ENCODE results near the gene ADGRD1. TPM values are rescaled to one million over a fixed set of nuclear protein-coding genes. Genes with fewer than 3 reads are reported as not detected.

ADGRD1 gene
- polyA plus RNA-seq, 3 donors = 4.7 to 17.9 (median 4.9) TPM

DNA sequence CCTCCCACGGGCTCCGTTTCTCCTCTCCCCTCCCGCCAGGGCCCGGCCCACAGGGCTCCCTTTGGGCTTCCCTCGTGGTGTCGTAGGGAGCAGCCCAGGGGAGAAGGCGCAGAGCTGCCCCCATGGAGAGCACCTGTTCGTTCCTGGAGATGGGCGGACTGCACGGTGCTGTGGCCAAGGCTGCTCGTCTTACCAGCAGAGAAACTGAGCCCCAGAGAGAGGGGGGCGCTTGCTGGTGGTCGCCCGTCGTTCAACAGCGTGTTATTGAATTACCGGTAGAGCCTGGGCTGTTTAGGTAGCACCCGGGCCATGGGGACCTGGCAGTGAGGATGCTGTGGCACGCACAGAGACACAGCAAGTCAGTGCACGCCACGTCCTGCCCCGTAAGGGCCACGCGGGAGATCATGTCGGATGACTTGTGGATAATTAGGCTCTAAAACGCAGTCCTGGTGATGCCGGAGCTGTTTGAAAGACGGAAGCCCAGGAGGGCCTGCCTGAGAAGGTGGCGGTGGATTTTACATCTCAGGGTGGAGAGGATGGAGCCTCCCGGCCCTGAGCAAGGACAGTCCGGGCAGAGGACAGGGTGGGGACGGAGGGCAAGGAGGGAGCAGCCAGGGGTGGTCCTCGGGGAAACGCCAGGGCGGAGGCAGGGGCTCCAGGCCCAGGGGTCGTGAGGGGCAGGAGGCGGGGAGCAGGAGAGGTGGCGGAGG, 134.4 kb downstream of the ADGRD1 start:
- H4K20me1 ChIP-seq (ENCODE audit: insufficient read depth, low read length) = peaks cover 8% of the 10 kb centered on the region
- Mint-ChIP-seq H3K27me3 (ENCODE audit: low read depth in 3 of 3) (peaks cover 1 to 11% (median 6%) of the 10 kb centered on the region in 3 donors), H3K27ac (no peak overlapping the region), H3K4me1 (peaks cover 13% of the 10 kb centered on the region), H3K4me3 (no peak overlapping the region), H3K9me3 (peaks cover 0 to 2% (median 0%) of the 10 kb centered on the region in 7 donors), H3K36me3 (peaks cover 22 to 23% of the 10 kb centered on the region in 2 donors)
- no peak overlapping the region for H3K9ac ChIP-seq (ENCODE audit: insufficient read depth, low read length, poor library complexity, severe bottlenecking)
- intact Hi-C loops (cut with micrococcal nuclease) = no loop called here
- WGBS (ENCODE audit: insufficient coverage) = 94% methylated on average over 35 of the region's 38 CpGs
- H3K4me2 ChIP-seq (replicated peaks; ENCODE audit: extremely low read depth, low read length, poor library complexity, severe bottlenecking) = no peak overlapping the region
- H3K36me3 ChIP-seq (replicated peaks in 1 of 2; ENCODE audit: control insufficient read depth in 1 of 2, insufficient read depth in 2 of 2, low read length in 2 of 2) = peaks cover 0 to 14% of the 10 kb centered on the region in 2 donors
- H3K27me3 ChIP-seq (ENCODE audit: control insufficient read depth in 2 of 2, insufficient read depth in 2 of 2, low read length in 2 of 2) = no peaks in the 10 kb centered on the region
- H3K27ac ChIP-seq (ENCODE audit: low read depth in 1 of 2, low read length in 2 of 2) = no peak overlapping the region
- H2AFZ ChIP-seq (ENCODE audit: insufficient read depth, low read depth, low read length, poor library complexity, severe bottlenecking) = no peak overlapping the region
- H3K4me3 ChIP-seq (replicated peaks in 1 of 3; ENCODE audit: low read depth in 2 of 3, low read length in 3 of 3) = no peak overlapping the region
- no peaks in the 10 kb centered on the region for H3K9me3 ChIP-seq (replicated peaks in 1 of 2; ENCODE audit: control insufficient read depth in 1 of 2, insufficient read depth in 1 of 2, low read length in 2 of 2)
- no peak for DNase-seq
- TF ChIP-seq, protein P1, sequence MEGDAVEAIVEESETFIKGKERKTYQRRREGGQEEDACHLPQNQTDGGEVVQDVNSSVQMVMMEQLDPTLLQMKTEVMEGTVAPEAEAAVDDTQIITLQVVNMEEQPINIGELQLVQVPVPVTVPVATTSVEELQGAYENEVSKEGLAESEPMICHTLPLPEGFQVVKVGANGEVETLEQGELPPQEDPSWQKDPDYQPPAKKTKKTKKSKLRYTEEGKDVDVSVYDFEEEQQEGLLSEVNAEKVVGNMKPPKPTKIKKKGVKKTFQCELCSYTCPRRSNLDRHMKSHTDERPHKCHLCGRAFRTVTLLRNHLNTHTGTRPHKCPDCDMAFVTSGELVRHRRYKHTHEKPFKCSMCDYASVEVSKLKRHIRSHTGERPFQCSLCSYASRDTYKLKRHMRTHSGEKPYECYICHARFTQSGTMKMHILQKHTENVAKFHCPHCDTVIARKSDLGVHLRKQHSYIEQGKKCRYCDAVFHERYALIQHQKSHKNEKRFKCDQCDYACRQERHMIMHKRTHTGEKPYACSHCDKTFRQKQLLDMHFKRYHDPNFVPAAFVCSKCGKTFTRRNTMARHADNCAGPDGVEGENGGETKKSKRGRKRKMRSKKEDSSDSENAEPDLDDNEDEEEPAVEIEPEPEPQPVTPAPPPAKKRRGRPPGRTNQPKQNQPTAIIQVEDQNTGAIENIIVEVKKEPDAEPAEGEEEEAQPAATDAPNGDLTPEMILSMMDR (IDR thresholded peaks at IDR 0.05) = no peak
- no peaks in the 10 kb centered on the region for H3K79me2 ChIP-seq (ENCODE audit: insufficient read depth, low read length)
- peaks cover 12 to 27% of the 10 kb centered on the region in 2 donors for H3K4me1 ChIP-seq (ENCODE audit: control insufficient read depth in 1 of 2, insufficient read depth in 2 of 2, low read length in 2 of 2)

DNA sequence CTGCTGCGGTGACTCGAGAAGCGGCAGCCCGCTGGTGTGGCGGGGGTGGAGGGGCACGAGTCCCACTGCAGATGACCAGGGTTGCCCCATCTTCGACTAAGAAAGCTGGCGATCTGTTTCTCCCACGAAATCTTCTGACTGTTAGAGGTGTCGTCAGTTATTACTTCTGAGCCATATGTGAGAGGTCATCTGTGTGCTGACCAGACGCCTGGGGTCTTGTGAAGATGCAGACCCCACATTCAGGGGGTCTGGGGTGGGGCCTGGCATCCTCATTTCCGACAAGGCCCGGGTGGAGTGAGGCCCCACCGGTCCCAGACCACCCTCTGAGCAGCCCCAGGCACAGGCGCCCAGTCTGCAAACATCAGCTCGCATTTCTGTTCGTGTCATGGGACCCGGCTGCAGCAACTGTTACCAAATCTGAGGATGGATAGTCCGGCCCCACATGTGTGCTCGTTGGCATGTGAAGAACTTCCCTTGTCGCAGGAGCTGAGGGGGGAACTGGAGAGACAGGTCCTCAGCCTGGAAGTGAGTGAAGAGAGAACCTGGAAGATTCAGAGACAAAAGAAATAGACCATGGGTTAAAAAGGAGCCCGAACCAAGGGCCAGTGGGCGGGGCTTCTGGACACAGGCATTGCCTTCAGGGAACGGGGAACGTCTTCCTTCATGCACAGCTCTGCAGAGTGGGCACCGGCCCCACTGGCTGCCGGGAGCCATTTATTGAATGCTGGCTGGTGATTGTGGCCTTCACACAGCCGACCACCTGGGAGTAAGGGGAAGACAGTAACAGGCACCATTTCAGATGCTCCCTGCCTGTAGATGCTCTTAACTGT, 135.2 kb downstream of the ADGRD1 start:
- H3K27ac Mint-ChIP-seq = peak overlapping the region in 1 of 7 donors; percentile 24
- 92% methylated on average over 27 of the region's 28 CpGs for WGBS (ENCODE audit: insufficient coverage)
- peaks cover 0 to 2% (median 0%) of the 10 kb centered on the region in 7 donors for H3K9me3 Mint-ChIP-seq

More for the DNA sequence above, 135.2 kb downstream of the ADGRD1 start:
- Histone ChIP-seq H3K9me3 (replicated peaks in 1 of 2; ENCODE audit: control insufficient read depth in 1 of 2, insufficient read depth in 1 of 2, low read length in 2 of 2) (no peaks in the 10 kb centered on the region), H3K4me3 (replicated peaks in 1 of 3; ENCODE audit: low read depth in 2 of 3, low read length in 3 of 3) (no peak overlapping the region), H3K9ac (ENCODE audit: insufficient read depth, low read length, poor library complexity, severe bottlenecking) (no peak overlapping the region), H3K27me3 (ENCODE audit: control insufficient read depth in 2 of 2, insufficient read depth in 2 of 2, low read length in 2 of 2) (no peaks in the 10 kb centered on the region), H4K20me1 (ENCODE audit: insufficient read depth, low read length) (peaks cover 13% of the 10 kb centered on the region), H3K79me2 (ENCODE audit: insufficient read depth, low read length) (no peaks in the 10 kb centered on the region), H2AFZ (ENCODE audit: insufficient read depth, low read depth, low read length, poor library complexity, severe bottlenecking) (no peak overlapping the region), H3K4me2 (replicated peaks; ENCODE audit: extremely low read depth, low read length, poor library complexity, severe bottlenecking) (no peak overlapping the region), H3K27ac (ENCODE audit: low read depth in 1 of 2, low read length in 2 of 2) (no peak overlapping the region), H3K36me3 (replicated peaks in 1 of 2; ENCODE audit: control insufficient read depth in 1 of 2, insufficient read depth in 2 of 2, low read length in 2 of 2) (peaks cover 0 to 14% of the 10 kb centered on the region in 2 donors), H3K4me1 (ENCODE audit: control insufficient read depth in 1 of 2, insufficient read depth in 2 of 2, low read length in 2 of 2) (peaks cover 20 to 34% of the 10 kb centered on the region in 2 donors)
- TF ChIP-seq, protein P1 (IDR thresholded peaks at IDR 0.05) = no peak
- no peak overlapping the region for H3K4me3 Mint-ChIP-seq
- intact Hi-C loops (cut with micrococcal nuclease) = no loop called here
- H3K27me3 Mint-ChIP-seq (ENCODE audit: low read depth in 3 of 3) = peaks cover 1 to 11% (median 8%) of the 10 kb centered on the region in 3 donors
- H3K4me1 Mint-ChIP-seq = peaks cover 21% of the 10 kb centered on the region
- peaks cover 21 to 22% of the 10 kb centered on the region in 2 donors for H3K36me3 Mint-ChIP-seq
- DNase-seq = no peak
